Gastrocnemius medialis (tissue), 4 donors: ENCODE data around the gene SIL1.

Source experiments
- CTCF ChIP-seq, 5 experiments: fragments of 450-650 bp in 3 of 5; fragments of 200-600 bp in 2 of 5; sonication (generic) in 2 of 5; IDR thresholded peaks in 4 of 5; conservative IDR thresholded peaks in 1 of 5; 1 replicate in 4 of 5; 2 replicates in 1 of 5; pipeline ENCODE4 v1.5.1; 2016 to 2019; ENCODE audit warnings: antibody characterized with exemption in 5 of 5, mild to moderate bottlenecking in 3 of 5, moderate library complexity in 3 of 5
- POLR2A ChIP-seq, 2 donors: fragments of 450-650 bp; IDR thresholded peaks; one replicate each; pipeline ENCODE4 v1.6.1; 2017; ENCODE audit warnings: antibody characterized with exemption in 2 of 2, mild to moderate bottlenecking in 2 of 2, moderate library complexity in 2 of 2

- TF ChIP-seq CTCF (IDR thresholded peaks at IDR 0.05 in 4 of 5, conservative IDR thresholded peaks at IDR 0.05 in 1 of 5), result no peak
- TF ChIP-seq POLR2A (IDR thresholded peaks at IDR 0.05), result no peak
Measured at GRCh38 chr5:139079225-139079990, 118.8 kb downstream of the SIL1 start.
